GM12874 (cell line): ENCODE data around the gene SLC9C2.

Experiments
- CTCF ChIP-seq: IDR thresholded peaks from 2 replicates; pipeline ENCODE4 v1.5.1; 2011; ENCODE audit warnings: low read depth, mild to moderate bottlenecking, control low read depth, low read length, moderate library complexity; ENCODE audit not compliant: insufficient read depth

Gene SLC9C2

GRCh38 chr1:173561263-173561662 lies 41.6 kb downstream of the SLC9C2 start:
- TF ChIP-seq CTCF = no peak

- no peak for TF ChIP-seq CTCF
Measured at GRCh38 chr1:173560285-173560880, 42.5 kb downstream of the SLC9C2 start.

- TF ChIP-seq CTCF = no peak
Measured at GRCh38 chr1:173555651-173556305, 47.1 kb downstream of the SLC9C2 start.

GRCh38 chr1:173554541-173555250 lies 48.2 kb downstream of the SLC9C2 start:
- TF ChIP-seq CTCF = no peak

- no peak for TF ChIP-seq CTCF
Measured at GRCh38 chr1:173554089-173554488, 48.8 kb downstream of the SLC9C2 start.

- no peak for TF ChIP-seq CTCF
Measured at GRCh38 chr1:173553312-173553711, 49.6 kb downstream of the SLC9C2 start.

- no peak for TF ChIP-seq CTCF
Measured at GRCh38 chr1:173551699-173552098, 51.2 kb downstream of the SLC9C2 start.
